Myocyte (in vitro differentiated cells): Measurements from ENCODE around the gene TMEM179. TPM values are rescaled to one million over a fixed set of nuclear protein-coding genes. Genes with fewer than 3 reads are reported as not detected.

Experiments used
- DNase-seq: peaks from one replicate; pipeline ENCODE4 v3.0.0-alpha.2; 2012; ENCODE audit warnings: low read depth
- total RNA-seq: library from RNA; depleted of rRNA; stranded (reverse); fragments of >200 nt; gene quantifications from 2 replicates; pipeline ENCODE4 v1.2.3, GENCODE V29; 2014

TMEM179 gene
- total RNA-seq, 1 donor from 2014 or later = not detected

DNA sequence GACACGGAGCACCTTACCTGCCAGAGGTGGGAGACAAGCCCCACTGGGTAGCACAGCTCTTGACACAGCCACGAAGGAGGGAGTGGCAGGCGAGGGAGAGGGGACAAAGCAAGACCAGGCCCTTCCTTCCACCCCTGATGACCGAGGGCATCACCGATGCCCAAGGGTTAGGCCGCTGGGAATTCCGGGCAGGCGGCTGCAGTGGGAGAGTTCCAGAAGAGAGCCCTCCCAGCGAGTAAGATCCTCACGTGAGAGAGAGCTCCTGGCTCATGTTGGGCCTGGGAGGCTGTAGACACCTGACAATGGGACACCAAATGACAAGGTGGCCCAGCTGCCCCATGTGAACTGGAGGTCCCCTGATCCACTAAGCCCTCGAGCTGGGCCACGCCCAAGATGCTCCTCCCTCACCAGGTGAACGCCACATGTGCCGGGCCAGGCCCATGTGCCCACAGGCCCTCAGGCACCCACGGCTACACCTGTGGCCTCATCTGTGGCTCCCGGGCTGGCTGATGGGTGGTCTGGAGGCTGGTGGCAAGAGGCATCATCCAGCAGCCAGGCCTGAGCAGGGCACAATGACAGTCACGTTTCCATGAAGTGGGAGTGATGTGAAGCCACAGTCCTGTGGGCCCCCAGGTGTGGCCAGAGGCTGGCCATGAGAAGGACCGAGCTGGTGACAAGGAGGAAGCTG, 57.1 kb downstream of the TMEM179 start:
- no peak for DNase-seq

- no peak for DNase-seq
Measured at GRCh38 chr14:104546591-104547309, 57.8 kb downstream of the TMEM179 start.

DNA sequence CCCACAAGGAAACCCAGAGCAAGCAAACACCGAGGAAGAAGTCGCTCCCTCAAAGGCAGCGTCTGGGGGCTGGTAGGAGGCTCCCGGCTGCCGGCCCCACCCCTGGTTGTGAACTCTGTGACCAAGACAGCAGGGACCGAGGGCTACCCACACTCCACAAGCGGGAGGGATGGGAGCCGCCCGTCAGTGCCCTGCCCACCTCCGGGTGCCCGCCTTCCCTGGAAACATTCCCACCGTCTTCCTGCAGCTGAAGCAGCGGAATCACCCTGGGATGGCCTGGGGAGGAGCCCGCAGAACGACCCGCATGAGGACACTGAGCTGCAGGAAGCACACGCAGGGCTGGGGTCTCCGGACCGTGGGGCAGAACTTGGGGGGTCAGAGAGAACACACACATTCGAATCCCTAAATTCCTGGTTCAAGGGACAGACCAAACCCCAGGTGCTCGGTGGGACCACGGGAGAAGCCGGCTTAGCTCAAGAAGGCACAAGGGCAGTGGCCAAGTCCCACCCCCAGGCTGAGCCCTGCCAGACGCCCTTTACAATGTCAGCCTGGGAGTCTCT, 58.5 kb downstream of the TMEM179 start:
- DNase-seq = no peak

DNA sequence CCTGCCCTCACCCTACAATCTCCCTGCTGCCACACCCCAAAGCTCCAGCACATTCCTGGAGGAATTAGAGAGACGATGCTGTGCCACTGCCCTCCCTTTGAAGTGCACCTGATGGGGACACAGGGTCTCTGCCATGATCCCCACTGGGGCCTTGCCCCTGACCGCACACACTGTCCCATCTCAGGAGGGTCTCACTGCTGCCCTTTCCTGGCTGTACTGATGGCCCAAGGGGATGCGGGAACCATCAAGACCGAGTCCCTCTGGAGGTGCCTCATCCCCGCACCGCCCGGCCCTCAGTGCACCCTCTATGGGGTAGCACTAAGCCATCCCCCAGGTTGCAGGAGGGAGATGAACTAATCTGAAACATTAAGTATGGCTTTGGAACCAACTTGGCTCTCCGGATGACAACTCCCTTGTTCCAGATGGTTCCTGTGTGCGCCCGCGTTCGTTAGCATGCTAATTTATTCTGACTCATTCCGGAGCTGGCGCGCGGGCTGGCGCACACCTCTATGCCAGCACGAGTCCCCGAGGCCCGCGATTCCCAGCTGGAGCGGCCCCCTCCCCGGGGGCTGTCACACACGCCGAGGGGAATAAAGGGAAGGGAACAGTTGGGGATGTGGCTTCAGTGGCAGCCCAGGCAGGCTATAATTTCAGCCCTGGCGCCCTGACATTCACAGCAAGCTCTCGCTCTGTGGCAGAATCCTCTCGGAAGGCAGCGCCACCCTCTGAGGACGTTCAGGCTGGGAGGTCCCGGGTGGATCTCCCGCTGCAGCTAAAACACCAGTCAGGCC, 59.2 kb downstream of the TMEM179 start:
- no peak for DNase-seq

DNA sequence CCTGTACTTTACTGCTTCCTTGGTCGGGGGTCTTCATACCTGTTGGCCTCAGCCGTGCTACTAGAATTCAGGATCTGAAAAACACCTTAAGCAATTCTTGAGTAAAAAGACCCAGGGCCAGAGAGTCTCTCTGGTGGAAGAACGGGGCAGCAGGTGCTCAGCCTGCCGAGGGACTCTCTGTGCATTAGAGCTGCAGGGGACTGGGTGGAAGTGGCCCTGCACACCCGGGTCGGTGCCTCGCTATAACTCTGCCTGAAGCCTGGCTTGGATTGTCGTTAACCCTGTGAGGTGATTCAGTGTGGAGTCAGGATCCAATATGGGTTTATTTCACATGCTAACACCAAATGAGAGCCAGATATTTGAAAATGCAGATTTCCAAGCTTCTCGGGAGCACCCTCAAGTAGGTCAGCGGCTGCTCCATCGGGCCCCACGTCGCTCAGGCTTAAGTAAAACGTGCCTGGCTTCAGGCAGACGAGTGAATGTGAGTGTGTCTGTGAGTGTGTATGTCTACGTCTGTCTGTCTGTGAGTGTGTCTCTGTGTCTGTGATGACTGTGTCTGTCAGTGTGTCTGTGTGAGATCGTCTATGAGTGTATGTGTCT, 60.1 kb downstream of the TMEM179 start:
- DNase-seq = no peak

- DNase-seq = no peak
Measured at GRCh38 chr14:104542871-104543830, 61.4 kb downstream of the TMEM179 start.

GRCh38 chr14:104541905-104542465, 62.6 kb downstream of the TMEM179 start:
- DNase-seq = no peak

Other genes starting within 250 kb of the TMEM179 start
- 0.67 TPM in 1 of 2 replicates, not detected in the other for gene C14orf180, start 25.0 kb downstream of the TMEM179 start, total RNA-seq
- gene INF2, start 84.8 kb upstream of the TMEM179 start, total RNA-seq = 87.3 and 113 TPM in 2 replicates
- gene ADSS1, start 119.5 kb upstream of the TMEM179 start, total RNA-seq = 11.2 and 20.2 TPM in 2 replicates
- gene SIVA1, start 148.4 kb upstream of the TMEM179 start, total RNA-seq = 173 and 212 TPM in 2 replicates
- 128 and 136 TPM in 2 replicates for gene AKT1, start 191.0 kb upstream of the TMEM179 start, total RNA-seq
- 7.6 TPM in 2 replicates for gene ZBTB42, start 196.3 kb upstream of the TMEM179 start, total RNA-seq